Sigmoid colon (tissue), 7 donors: ENCODE measurements around the gene WRAP73. TPM values are rescaled to one million over a fixed set of nuclear protein-coding genes. Genes with fewer than 3 reads are reported as not detected.

Experiments
- DNase-seq: peaks from one replicate; pipeline ENCODE4 v3.0.0-alpha.2; 2019
- H3K27ac ChIP-seq, 4 donors: fragments of 200-600 bp; sonication (generic); one replicate each; pipeline ENCODE4 v1.5.1; 2016 to 2019; ENCODE audit warnings: mild to moderate bottlenecking in 1 of 4
- H3K27me3 ChIP-seq, 3 donors: fragments of 200-600 bp; sonication (generic); one replicate each; pipeline ENCODE4 v1.5.1; 2019; ENCODE audit warnings: mild to moderate bottlenecking in 1 of 3
- H3K36me3 ChIP-seq, 4 donors: fragments of 200-600 bp; sonication (generic); one replicate each; pipeline ENCODE4 v1.5.1; 2016 to 2019
- H3K4me1 ChIP-seq, 4 donors: fragments of 200-600 bp; sonication (generic); one replicate each; pipeline ENCODE4 v1.5.1; 2017 to 2019
- H3K4me3 ChIP-seq, 4 donors: fragments of 200-600 bp; sonication (generic); one replicate each; pipeline ENCODE4 v1.5.1; 2017 to 2019; ENCODE audit warnings: mild to moderate bottlenecking in 2 of 4, moderate library complexity in 1 of 4
- H3K9me3 ChIP-seq, 4 donors: fragments of 200-600 bp in 3 of 4; sonication (generic) in 3 of 4; one replicate each; pipeline versions ENCODE4 v1.5.1 to v1.6.1; 2013 to 2019
- EP300 ChIP-seq, 4 donors: sonication (generic); formaldehyde crosslinking; IDR thresholded peaks; one replicate each; pipeline ENCODE4 v1.6.1; 2017; ENCODE audit warnings: antibody characterized with exemption in 4 of 4
- POLR2A ChIP-seq, 2 donors: fragments of 450-650 bp; IDR thresholded peaks; one replicate each; pipeline ENCODE4 v1.6.1; 2016; ENCODE audit warnings: antibody characterized with exemption in 2 of 2, mild to moderate bottlenecking in 2 of 2, moderate library complexity in 2 of 2
- POLR2AphosphoS5 ChIP-seq, 4 donors: sonication (generic); formaldehyde crosslinking; IDR thresholded peaks; one replicate each; pipeline ENCODE4 v1.6.1; 2017; ENCODE audit warnings: antibody characterized with exemption in 4 of 4
- WGBS, 2 donors: extraction: QIAGEN DNeasy Blood & Tissue Kit; methylation state at CpG; one replicate each; pipeline ENCODE4 v1.1.7; 2013; 5-methylcytosine and 5-hydroxymethylcytosine counted together
- intact Hi-C: fragments of 100-400 bp; cut with DNase I; formaldehyde crosslinking; loops from one replicate; pipeline ENCODE4 v1.15.1; 2023
- polyA plus RNA-seq, 3 donors: library from polyadenylated mRNA; stranded (reverse); fragments of 200-250 nt; gene quantifications; one replicate each; pipeline ENCODE4 v1.2.3, GENCODE V29; 2013
- total RNA-seq, 4 donors: library from RNA; depleted of rRNA; stranded (reverse); fragments of >200 nt; gene quantifications; one replicate each; pipeline ENCODE4 v1.1.0, GENCODE V29; 2016
- TF ChIP-seq, protein P1 (sequence below), 4 experiments: fragments of 450-650 bp in 3 of 4; fragments of 200-600 bp in 1 of 4; IDR thresholded peaks; one replicate each; pipeline ENCODE4 v1.5.1; 2016 to 2019; ENCODE audit warnings: antibody characterized with exemption in 4 of 4, mild to moderate bottlenecking in 3 of 4, moderate library complexity in 2 of 4
- donor health status: healthy with polysubstance abuse.
- donor health status: Bipolar disorder and iron deficiency.
- donor health status: healthy.

The WRAP73 gene
- total and polyA plus RNA-seq, 7 donors = 11.4 to 24.2 (median 17.2) TPM

DNA sequence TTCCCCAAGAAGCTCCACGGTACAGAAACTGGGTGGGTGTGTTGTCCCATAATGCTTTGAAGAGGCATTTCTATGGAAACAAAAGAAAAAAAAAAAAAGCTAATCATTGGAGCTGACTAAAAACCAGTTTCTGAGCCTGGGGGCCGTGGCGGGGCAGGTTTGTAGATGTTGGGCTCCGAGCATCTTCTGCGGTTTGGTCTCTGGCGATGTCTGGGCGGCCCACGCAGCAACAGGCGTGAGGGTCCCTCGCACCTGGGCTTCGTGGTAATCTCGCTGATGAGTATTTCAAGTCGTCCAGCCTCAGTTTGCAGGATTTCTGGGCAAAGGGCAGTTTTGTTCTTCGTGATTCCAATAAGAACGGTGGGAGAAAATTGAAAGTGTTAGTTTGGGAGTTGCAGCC, 9.2 kb upstream of the WRAP73 start:
- WGBS, 2 donors = 81 to 92% methylated on average over 15 of the region's 15 CpGs
- no peak for DNase-seq
- no peaks in the 10 kb centered on the region for H3K36me3 ChIP-seq
- no peaks in the 10 kb centered on the region for H3K4me1 ChIP-seq
- no peak for TF ChIP-seq EP300 (IDR thresholded peaks at IDR 0.05)
- TF ChIP-seq, protein P1, sequence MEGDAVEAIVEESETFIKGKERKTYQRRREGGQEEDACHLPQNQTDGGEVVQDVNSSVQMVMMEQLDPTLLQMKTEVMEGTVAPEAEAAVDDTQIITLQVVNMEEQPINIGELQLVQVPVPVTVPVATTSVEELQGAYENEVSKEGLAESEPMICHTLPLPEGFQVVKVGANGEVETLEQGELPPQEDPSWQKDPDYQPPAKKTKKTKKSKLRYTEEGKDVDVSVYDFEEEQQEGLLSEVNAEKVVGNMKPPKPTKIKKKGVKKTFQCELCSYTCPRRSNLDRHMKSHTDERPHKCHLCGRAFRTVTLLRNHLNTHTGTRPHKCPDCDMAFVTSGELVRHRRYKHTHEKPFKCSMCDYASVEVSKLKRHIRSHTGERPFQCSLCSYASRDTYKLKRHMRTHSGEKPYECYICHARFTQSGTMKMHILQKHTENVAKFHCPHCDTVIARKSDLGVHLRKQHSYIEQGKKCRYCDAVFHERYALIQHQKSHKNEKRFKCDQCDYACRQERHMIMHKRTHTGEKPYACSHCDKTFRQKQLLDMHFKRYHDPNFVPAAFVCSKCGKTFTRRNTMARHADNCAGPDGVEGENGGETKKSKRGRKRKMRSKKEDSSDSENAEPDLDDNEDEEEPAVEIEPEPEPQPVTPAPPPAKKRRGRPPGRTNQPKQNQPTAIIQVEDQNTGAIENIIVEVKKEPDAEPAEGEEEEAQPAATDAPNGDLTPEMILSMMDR (IDR thresholded peaks at IDR 0.05) = no peak
- no peak for TF ChIP-seq POLR2A (IDR thresholded peaks at IDR 0.05)
- no peak for TF ChIP-seq POLR2AphosphoS5 (IDR thresholded peaks at IDR 0.05)
- H3K4me3 ChIP-seq = no peak overlapping the region
- H3K27ac ChIP-seq = no peak overlapping the region
- intact Hi-C loops = no loop called here
- H3K9me3 ChIP-seq = no peaks in the 10 kb centered on the region
- peaks cover 8 to 65% (median 34%) of the 10 kb centered on the region in 3 donors for H3K27me3 ChIP-seq

GRCh38 chr1:3658231-3658615, 8.3 kb upstream of the WRAP73 start:
- no peak for DNase-seq
- intact Hi-C loops = no loop called here
- Histone ChIP-seq H3K27ac (no peak overlapping the region), H3K27me3 (peaks cover 8 to 67% (median 43%) of the 10 kb centered on the region in 3 donors), H3K4me3 (no peak overlapping the region), H3K36me3 (no peaks in the 10 kb centered on the region), H3K9me3 (no peaks in the 10 kb centered on the region), H3K4me1 (no peaks in the 10 kb centered on the region)
- 41 to 44% methylated on average over 14 of the region's 14 CpGs for whole genome bisulfite sequencing, 2 donors
- TF ChIP-seq, protein P1 (IDR thresholded peaks at IDR 0.05) = no peak
- no peak for TF ChIP-seq POLR2AphosphoS5 (IDR thresholded peaks at IDR 0.05)
- TF ChIP-seq POLR2A (IDR thresholded peaks at IDR 0.05) = no peak

DNA sequence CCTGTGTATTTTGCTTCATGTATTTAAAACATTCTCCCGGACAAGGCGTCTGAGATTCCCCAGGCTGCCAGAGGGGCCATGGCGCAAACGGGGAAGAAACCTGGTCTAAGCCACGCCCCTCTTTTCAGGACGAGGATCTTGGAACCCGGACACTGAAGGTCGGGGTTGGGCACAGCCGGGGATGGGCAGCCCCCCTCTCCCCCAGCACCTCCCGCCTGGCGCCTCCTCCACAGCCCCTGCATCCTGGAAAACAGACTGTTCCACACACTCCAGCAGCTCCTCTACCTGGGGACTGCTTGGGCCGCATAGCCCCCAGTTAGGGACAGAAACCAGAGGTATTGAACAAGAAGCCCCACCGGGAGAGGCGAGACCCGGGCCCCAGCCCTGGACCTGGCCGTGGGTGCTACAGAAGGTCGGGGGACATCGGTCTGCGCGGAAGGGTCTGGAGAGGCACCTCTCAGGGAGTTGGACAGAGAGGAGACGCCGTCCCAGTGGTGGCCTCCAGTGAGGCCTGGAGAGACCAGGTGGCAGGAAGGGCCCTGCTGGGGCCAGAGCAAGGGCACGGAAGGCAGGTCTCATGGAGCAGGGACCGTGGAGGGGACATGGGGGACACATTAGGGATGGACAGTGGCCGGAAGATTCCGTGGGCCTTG, 7.8 kb upstream of the WRAP73 start:
- Histone ChIP-seq H3K4me3 (no peak overlapping the region), H3K9me3 (no peaks in the 10 kb centered on the region), H3K36me3 (no peaks in the 10 kb centered on the region), H3K27ac (no peak overlapping the region), H3K4me1 (peaks cover 0 to 4% (median 2%) of the 10 kb centered on the region in 4 donors), H3K27me3 (peaks cover 14 to 67% (median 48%) of the 10 kb centered on the region in 3 donors)
- TF ChIP-seq POLR2AphosphoS5 (IDR thresholded peaks at IDR 0.05) = no peak
- DNase-seq = peak; percentile 50
- 77 to 78% methylated on average over 26 of the region's 26 CpGs for WGBS, 2 donors
- intact Hi-C loops = no loop called here

DNA sequence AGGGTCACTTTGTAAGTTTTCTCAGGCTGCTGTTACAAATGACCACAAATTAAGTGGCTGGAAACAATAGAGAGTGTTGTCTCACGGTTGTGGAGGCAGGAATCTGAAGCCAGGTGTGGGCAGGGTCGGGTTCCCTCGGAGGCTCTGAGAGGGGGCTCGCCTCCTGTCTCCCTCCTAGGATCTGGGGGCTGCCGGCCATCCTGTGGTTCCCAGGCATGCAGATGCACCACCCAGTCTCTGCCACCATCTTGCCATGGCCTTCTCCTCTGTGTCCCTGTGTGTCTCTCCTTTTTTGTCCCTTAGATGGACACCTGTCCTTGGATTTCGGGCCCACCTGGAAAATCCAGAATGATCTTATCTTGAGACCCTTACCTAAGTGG, 7.2 kb upstream of the WRAP73 start:
- Histone ChIP-seq H3K27me3 (peaks cover 20 to 70% (median 54%) of the 10 kb centered on the region in 3 donors), H3K4me1 (peaks cover 0 to 10% (median 8%) of the 10 kb centered on the region in 4 donors), H3K4me3 (no peak overlapping the region), H3K36me3 (no peaks in the 10 kb centered on the region), H3K27ac (no peak overlapping the region), H3K9me3 (no peaks in the 10 kb centered on the region)
- intact Hi-C loops = no loop called here
- DNase-seq = peak; percentile 56
- TF ChIP-seq POLR2A (IDR thresholded peaks at IDR 0.05) (no peak), POLR2AphosphoS5 (IDR thresholded peaks at IDR 0.05) (no peak), EP300 (IDR thresholded peaks at IDR 0.05) (no peak)
- TF ChIP-seq, protein P1 (IDR thresholded peaks at IDR 0.05) = no peak
- 72 to 75% methylated on average over 6 of the region's 6 CpGs for WGBS, 2 donors

GRCh38 chr1:3656450-3657095, 6.7 kb upstream of the WRAP73 start:
- TF ChIP-seq EP300 (IDR thresholded peaks at IDR 0.05) (no peak), POLR2AphosphoS5 (IDR thresholded peaks at IDR 0.05) (no peak), POLR2A (IDR thresholded peaks at IDR 0.05) (no peak)
- TF ChIP-seq, protein P1 (IDR thresholded peaks at IDR 0.05) = no peak
- no peak overlapping the region for H3K4me3 ChIP-seq
- H3K4me1 ChIP-seq = peaks cover 0 to 15% (median 13%) of the 10 kb centered on the region in 4 donors
- H3K36me3 ChIP-seq = no peaks in the 10 kb centered on the region
- H3K27ac ChIP-seq = no peak overlapping the region
- no peak for DNase-seq
- peaks cover 25 to 76% (median 60%) of the 10 kb centered on the region in 3 donors for H3K27me3 ChIP-seq
- H3K9me3 ChIP-seq = no peaks in the 10 kb centered on the region
- 82% methylated on average over 13 of the region's 13 CpGs for WGBS, 2 donors
- intact Hi-C loops = no loop called here
